Stimulated activated naive CD4-positive, alpha-beta T cell treated with Interleukin-2 at 50 U/mL for 16 hours (primary cell): ENCODE data around the gene PCDH1.

Source experiments
- DNase-seq: peaks from one replicate; lab custom pipeline; 2025; lab: John Stamatoyannopoulos, UW

Gene PCDH1

GRCh38 chr5:141808857-141809256 is 69.4 kb downstream of the PCDH1 start:
- no peak for DNase-seq

DNA sequence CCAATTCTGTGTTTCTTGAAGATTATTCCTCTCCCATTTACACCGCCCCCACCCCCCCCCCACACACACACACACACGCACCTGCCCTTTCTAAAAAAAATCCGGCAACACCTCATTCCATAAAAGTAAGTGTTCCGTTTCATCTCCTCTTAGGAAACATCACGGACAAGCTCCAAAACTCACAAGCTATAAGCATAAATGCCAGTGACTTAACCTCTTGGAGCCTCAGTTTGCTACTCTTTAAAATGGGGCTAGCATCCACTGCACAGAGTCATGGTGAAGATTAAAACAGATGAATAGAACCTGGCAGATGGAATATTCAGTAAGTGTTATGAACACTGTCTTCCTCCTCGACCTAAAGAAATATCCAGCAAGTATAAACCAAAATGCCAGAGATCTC is 70.5 kb downstream of the PCDH1 start:
- DNase-seq, result no peak

DNA sequence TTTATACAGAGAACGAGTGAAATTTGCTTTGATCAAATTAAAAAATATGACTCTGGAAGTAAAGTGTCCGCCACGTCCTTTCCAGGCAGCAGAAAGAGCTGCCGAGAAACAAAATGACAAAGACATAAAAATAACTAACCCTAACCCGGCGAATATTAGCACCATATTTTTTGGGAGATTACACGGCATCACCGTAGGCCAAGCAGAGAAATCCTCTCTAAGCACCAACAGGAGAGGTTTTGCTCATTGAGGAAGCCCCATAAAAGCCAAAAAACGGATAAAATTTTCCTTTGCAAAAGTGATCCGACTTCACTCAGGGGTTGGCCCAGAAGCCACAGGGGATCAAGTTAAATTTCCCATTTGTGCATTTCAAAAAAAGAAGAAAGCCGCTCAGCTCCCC is 70.9 kb downstream of the PCDH1 start:
- no peak for DNase-seq

GRCh38 chr5:141806626-141807025 is 71.6 kb downstream of the PCDH1 start:
- DNase-seq, result no peak

DNA sequence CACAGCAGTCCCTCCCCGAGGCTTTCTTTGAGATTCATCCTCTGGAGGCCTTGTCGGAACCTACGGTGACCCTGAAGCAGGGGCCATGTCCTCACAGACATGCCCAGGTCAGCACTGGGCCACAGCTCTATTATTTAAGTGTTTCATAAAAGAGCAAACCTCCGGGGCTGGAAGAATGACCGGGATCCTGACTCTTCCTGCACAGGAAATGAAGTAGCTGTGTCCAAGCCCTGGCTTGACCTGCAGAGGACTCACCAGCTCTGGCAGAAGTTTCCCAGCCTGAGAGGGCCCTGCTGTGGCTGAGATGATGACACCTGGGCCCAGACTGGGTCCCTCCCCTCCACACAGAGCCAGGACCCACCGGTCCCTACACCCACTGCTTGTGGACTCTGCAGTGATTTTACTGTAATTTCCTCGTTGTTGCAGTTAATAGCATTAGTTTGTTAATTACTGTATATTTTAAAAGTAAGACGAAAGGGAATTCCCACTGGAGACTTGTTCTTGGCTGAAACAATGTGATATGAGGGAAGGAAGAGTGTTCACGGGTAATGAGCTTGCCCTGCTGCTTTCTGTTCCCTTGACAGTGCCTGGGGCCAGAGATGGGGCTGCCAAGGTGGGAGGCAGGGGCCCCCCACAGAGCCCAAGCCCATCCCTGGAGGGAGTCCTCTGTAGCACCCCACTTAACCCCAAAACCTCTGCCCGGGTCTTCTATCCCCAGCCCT is 72.2 kb downstream of the PCDH1 start:
- DNase-seq, result no peak

GRCh38 chr5:141804475-141804874 is 73.7 kb downstream of the PCDH1 start:
- no peak for DNase-seq
